C4-2B (cell line): ENCODE data around the gene AKR1B1.

Source experiments
- CTCF ChIP-seq: fragments of 450-650 bp; conservative IDR thresholded peaks from 2 replicates; pipeline ENCODE4 v1.5.1; 2017; ENCODE audit warnings: mild to moderate bottlenecking
- ZFX ChIP-seq: fragments of 450-650 bp; IDR thresholded peaks from 2 replicates; pipeline ENCODE4 v1.6.1; 2017

DNA sequence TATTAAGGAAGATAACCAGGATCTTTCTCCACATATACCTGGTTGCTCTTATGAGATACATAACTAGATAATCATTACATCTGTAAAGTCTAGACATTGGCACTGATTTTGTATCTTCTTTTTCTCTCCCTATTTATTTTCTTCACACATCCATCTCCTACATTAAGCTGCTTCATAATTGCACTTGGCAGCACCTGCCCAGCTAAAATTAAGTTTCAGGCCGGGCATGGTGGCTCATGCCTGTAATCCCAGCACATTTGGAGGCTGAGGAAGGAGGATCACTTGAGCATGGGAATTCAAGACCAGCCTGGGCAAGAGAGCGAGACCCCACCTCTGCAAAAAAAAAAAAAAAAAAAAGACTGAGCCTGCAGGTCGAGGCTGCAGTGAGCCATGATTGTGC is 22.3 kb upstream of the AKR1B1 start:
- TF ChIP-seq CTCF (no peak), ZFX (no peak)
